ENCODE measurements around the gene ADAMTS13.

Gene ADAMTS13

GRCh38 chr9:133393399-133393798 lies 28.8 kb upstream of the ADAMTS13 start:
- DNase-seq, result no peak

GRCh38 chr9:133394687-133395271 lies 27.4 kb upstream of the ADAMTS13 start:
- no peak for DNase-seq

- no peak for DNase-seq
Observed at GRCh38 chr9:133396952-133397351, 25.2 kb upstream of the ADAMTS13 start.

- DNase-seq, result no peak
Observed at GRCh38 chr9:133397370-133397769, 24.8 kb upstream of the ADAMTS13 start.

GRCh38 chr9:133397895-133398294 lies 24.3 kb upstream of the ADAMTS13 start:
- no peak for DNase-seq

- no peak for DNase-seq
Observed at GRCh38 chr9:133400292-133400691, 21.9 kb upstream of the ADAMTS13 start.

DNA sequence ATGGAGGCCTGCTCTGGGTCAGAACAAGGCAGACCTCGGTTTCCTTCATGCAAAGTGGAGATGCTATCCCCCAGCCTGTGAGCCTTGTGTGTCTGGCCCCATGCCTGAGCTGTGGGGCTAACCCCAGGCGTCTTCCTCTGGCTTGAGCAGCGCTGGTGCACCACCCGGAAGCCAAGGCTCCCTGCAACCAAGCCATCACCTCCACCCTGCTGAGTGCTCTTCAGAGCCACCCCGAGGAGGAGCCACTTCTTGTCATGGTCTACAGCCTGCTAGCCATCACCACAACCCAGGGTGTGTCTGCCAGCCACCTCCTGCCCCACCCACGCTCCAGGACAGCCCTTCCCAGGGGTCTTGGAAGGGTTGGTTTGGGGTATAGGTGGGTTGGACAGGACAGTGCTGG lies 20.6 kb upstream of the ADAMTS13 start:
- no peak for DNase-seq

GRCh38 chr9:133402689-133403088 lies 19.5 kb upstream of the ADAMTS13 start:
- DNase-seq, result no peak

- DNase-seq, result peak; percentile 41
Observed at GRCh38 chr9:133403766-133404453, 18.3 kb upstream of the ADAMTS13 start.

DNA sequence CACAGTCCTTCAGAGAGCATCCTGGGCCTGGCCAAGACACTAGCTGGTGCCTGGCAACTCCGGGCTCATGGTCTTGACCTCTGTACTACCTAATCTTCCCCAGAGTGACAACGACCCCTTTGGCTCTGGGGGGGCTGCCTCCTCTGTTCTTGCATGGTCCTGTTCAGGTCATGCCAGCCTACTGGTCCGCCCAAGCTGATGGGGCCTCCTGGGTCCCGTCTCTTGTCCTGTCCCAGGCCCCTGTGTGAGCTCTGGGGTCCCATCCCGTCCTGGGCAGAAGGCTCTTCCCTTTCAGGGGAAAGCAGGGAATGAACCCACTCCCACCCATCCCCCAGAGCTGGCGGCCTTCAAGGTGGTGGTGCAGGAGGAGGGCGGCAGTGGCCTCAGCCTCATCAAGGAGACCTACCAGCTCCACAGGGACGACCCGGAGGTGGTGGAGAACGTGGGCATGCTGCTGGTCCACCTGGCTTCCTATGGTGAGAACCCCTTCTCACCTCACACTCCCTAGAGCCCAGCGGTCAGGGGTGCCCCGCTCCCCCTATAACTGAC lies 17.6 kb upstream of the ADAMTS13 start:
- no peak for DNase-seq

GRCh38 chr9:133405508-133406438 lies 16.4 kb upstream of the ADAMTS13 start:
- DNase-seq, result no peak

- peak; percentile 84 for DNase-seq
Observed at GRCh38 chr9:133406480-133407307, 15.5 kb upstream of the ADAMTS13 start.

GRCh38 chr9:133408042-133408441 lies 14.1 kb upstream of the ADAMTS13 start:
- DNase-seq, result no peak

- DNase-seq, result no peak
Observed at GRCh38 chr9:133415170-133415569, 7.0 kb upstream of the ADAMTS13 start.

DNA sequence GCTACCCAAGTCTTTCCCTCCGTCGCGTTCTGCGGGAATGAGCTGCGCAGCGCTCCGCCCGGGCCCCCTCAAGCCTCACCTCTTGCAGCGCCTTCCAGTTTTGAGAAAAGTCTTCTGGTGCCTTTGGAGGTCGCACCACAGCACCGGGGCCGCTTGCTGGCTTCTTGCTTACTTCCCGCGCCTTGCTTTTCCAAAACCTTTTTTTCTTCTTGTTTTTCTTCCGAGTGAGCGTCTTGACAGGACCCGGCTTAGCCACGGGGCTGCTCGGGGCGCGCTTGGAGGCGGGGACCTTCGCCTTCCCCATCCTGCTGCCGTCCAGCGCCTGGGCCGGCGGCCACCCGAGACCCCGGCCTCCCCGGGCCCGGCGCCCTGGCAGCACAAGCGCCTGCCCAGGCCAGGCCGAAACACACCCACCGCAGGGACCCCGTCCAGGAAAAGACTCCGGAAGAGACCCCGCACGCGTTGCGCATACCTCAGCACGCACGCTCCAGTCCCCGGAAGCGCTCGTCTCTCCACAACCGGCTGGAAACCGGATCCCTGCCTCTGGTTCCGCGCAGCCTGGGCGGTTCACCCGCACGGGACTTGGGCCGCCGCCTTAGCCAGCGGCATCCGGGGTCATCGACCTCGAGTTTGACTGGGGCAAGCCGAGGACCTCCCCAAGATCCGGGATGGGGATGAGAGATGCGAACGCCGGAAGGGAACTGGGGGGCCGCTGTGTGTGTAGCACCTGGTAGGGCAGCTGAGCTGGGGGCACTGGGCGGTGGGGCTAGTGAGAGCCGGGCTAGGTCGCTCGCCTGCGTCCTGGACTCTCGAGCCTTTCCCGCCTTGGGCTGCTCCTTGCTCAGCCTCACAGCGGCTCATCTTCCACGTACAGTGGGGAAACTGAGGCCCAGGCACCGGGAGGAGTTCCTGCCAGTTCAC lies 4.4 kb upstream of the ADAMTS13 start, which contains the start of gene REXO4:
Gene REXO4, minus strand, starts transcription at position 470 of the 921 bp plus-strand sequence. Its CDS starts 166 bp downstream, at position 304.
- DNase-seq, result peak; percentile 81

GRCh38 chr9:133419005-133419404 lies 3.2 kb upstream of the ADAMTS13 start:
- no peak for DNase-seq

- no peak for DNase-seq
Observed at GRCh38 chr9:133420392-133420827, 1.8 kb upstream of the ADAMTS13 start.

GRCh38 chr9:133423216-133423615 lies 1.0 kb downstream of the ADAMTS13 start:
- no peak for DNase-seq

DNA sequence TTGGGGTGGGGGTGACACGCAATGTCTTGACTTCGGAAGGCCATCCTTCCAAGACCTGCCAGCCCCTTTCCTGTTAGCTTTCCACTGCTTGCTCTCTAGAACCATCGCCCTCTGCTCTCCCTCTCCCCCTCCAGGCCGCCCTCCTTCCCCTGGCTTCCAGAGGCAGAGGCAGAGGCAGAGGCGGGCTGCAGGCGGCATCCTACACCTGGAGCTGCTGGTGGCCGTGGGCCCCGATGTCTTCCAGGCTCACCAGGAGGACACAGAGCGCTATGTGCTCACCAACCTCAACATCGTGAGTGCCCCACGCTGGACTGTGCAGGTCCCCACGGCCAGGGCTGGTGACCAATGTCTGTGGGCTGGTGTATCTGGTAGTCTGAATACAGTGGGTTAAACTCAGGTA lies 2.0 kb downstream of the ADAMTS13 start:
- DNase-seq, result no peak

DNA sequence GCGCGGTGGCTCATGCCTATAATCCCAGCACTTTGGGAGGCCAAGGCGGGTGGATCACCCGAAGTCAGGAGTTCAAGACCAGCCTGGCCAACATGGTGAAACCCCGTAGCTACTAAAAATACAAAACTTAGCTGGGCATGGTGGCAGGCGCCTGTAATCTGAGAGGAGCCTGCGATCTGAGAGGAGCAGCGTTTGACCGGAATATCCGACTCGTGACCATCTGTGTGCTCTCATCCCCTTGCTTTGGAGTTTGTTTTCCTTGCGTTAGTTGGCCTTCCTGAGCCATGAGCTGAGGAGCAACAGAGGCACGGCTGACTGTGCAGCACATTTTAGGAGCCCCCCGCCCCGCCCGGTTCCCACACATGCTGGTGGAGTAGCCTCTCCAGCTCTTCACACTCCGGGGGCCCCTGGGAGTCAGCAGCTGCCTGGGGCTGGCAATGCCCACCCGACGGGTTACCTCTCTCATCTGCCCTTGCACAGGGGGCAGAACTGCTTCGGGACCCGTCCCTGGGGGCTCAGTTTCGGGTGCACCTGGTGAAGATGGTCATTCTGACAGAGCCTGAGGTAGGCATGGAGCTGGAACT lies 3.0 kb downstream of the ADAMTS13 start:
- DNase-seq, result no peak

DNA sequence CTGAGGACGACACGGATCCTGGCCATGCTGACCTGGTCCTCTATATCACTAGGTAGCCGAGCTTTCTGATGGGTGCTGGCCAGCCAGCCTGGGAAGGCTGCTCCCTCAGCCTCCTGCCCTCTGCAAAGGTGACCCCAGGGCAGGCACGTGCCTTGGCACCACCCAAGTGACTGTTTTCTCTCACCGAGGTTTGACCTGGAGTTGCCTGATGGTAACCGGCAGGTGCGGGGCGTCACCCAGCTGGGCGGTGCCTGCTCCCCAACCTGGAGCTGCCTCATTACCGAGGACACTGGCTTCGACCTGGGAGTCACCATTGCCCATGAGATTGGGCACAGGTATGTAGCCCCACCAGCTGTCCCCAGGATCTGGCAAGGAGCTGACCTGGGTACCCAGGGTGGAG lies 3.8 kb downstream of the ADAMTS13 start:
- no peak for DNase-seq

Data from stimulated activated naive CD4-positive, alpha-beta T cell treated with Interleukin-2 at 50 U/mL for 16 hours (primary cell).